IMR-90 (cell line): ENCODE results near the gene MAP10. TPM values are rescaled to one million over a fixed set of nuclear protein-coding genes. Genes with fewer than 3 reads are reported as not detected.

ENCODE experiments used
- ATAC-seq: fragments of 200-7000 bp; cut with Tn5 transposase; 2 replicates; pipeline ENCODE4 v1.9.1; 2020; ENCODE audit warnings: low read depth, mild to moderate bottlenecking, moderate library complexity
- BruUV-seq: library from RNA; stranded (reverse); fragments of 400-500 nt; replicated peaks from 2 replicates; lab custom pipeline; 2021; lab: Mats Ljungman, UMichigan
- CTCF ChIA-PET: fragments of 300-600 bp; formaldehyde crosslinking; extraction: SDS; loops from one replicate; lab custom pipeline; 2021; ENCODE audit warnings: antibody characterized with exemption; lab: Yijun Ruan, JAX
- POLR2A ChIA-PET: fragments of 300-600 bp; sonication (Branson Sonifier 250); formaldehyde crosslinking; loops from one replicate; lab custom pipeline; 2022; ENCODE audit warnings: antibody characterized with exemption; ENCODE audit not compliant: unreplicated experiment; lab: Charles Lee
- DNase-seq: peaks from one replicate; pipeline ENCODE4 v3.0.0; 2013
- H2AFZ ChIP-seq: replicated peaks from 2 replicates; pipeline ENCODE3; 2013; ENCODE audit warnings: low read length, mild to moderate bottlenecking; ENCODE audit not compliant: poor library complexity
- H2AK5ac ChIP-seq: 2 replicates; pipeline ENCODE4 v1.6.1; 2013; ENCODE audit warnings: low read depth, low read length, inconsistent platforms
- H2AK9ac ChIP-seq: replicated peaks from 2 replicates; pipeline ENCODE3; 2013; ENCODE audit warnings: mild to moderate bottlenecking, low read depth, low read length, moderate library complexity; ENCODE audit not compliant: poor library complexity
- H2BK120ac ChIP-seq: 2 replicates; pipeline ENCODE4 v1.6.1; 2013; ENCODE audit warnings: low read depth, low read length, inconsistent platforms
- H2BK15ac ChIP-seq: 3 replicates; pipeline ENCODE4 v1.6.1; 2013; ENCODE audit warnings: low read depth, low read length, inconsistent platforms
- H2BK20ac ChIP-seq: 2 replicates; pipeline ENCODE4 v1.6.1; 2013; ENCODE audit warnings: low read depth, mild to moderate bottlenecking, inconsistent platforms, low read length, moderate library complexity
- H2BK5ac ChIP-seq: 2 replicates; pipeline ENCODE4 v1.6.1; 2013; ENCODE audit warnings: mild to moderate bottlenecking, low read depth, low read length, inconsistent platforms; ENCODE audit not compliant: poor library complexity, severe bottlenecking
- H3K14ac ChIP-seq: replicated peaks from 2 replicates; pipeline ENCODE4 v1.6.1; 2013; ENCODE audit warnings: low read depth, low read length, inconsistent platforms
- H3K18ac ChIP-seq: 2 replicates; pipeline ENCODE4 v1.6.1; 2013; ENCODE audit warnings: low read depth, low read length, control low read depth
- H3K23ac ChIP-seq: 2 replicates; pipeline ENCODE4 v1.6.1; 2013; ENCODE audit warnings: low read depth, low read length, inconsistent platforms
- H3K27ac ChIP-seq: 2 replicates; pipeline ENCODE4 v1.5.1; 2013; ENCODE audit warnings: mild to moderate bottlenecking, control low read depth, low read length; ENCODE audit not compliant: insufficient read depth
- H3K27me3 ChIP-seq: 2 replicates; pipeline ENCODE4 v1.6.1; 2013; ENCODE audit warnings: low read length; ENCODE audit not compliant: control insufficient read depth, insufficient read depth
- H3K36me3 ChIP-seq: 2 replicates; pipeline ENCODE4 v1.6.1; 2013; ENCODE audit warnings: low read length, mixed read lengths; ENCODE audit not compliant: control insufficient read depth, insufficient read depth
- H3K4ac ChIP-seq: 2 replicates; pipeline ENCODE4 v1.6.1; 2013; ENCODE audit warnings: low read depth, low read length, inconsistent platforms
- H3K4me1 ChIP-seq: 2 replicates; pipeline ENCODE4 v1.6.1; 2013; ENCODE audit warnings: low read length, mixed read lengths; ENCODE audit not compliant: control insufficient read depth, insufficient read depth
- H3K4me2 ChIP-seq: 2 replicates; pipeline ENCODE4 v1.6.1; 2013; ENCODE audit warnings: low read depth, mild to moderate bottlenecking, control low read depth, low read length, moderate library complexity
- H3K4me3 ChIP-seq: 2 replicates; pipeline ENCODE4 v1.5.1; 2013; ENCODE audit warnings: low read depth, mild to moderate bottlenecking, control low read depth, low read length, moderate library complexity; ENCODE audit not compliant: insufficient read depth
- H3K56ac ChIP-seq: 2 replicates; pipeline ENCODE4 v1.6.1; 2013; ENCODE audit warnings: low read length, inconsistent platforms; ENCODE audit not compliant: insufficient read depth; ENCODE audit errors: extremely low read depth
- H3K79me1 ChIP-seq, 2 experiments: 2 replicates each; pipeline ENCODE4 v1.6.1; 2013; ENCODE audit warnings: low read length in 2 of 2, inconsistent platforms in 1 of 2, low read depth in 1 of 2
- H3K9ac ChIP-seq: 2 replicates; pipeline ENCODE4 v1.6.1; 2013; ENCODE audit warnings: low read depth, low read length, control low read depth
- H3K9me1 ChIP-seq: 2 replicates; pipeline ENCODE4 v1.6.1; 2013; ENCODE audit warnings: low read length, inconsistent platforms; ENCODE audit not compliant: insufficient read depth
- H3K9me3 ChIP-seq: 2 replicates; pipeline ENCODE4 v1.6.1; 2013; ENCODE audit warnings: low read length; ENCODE audit not compliant: control insufficient read depth, insufficient read depth
- H4K20me1 ChIP-seq: 2 replicates; pipeline ENCODE4 v1.6.1; 2013; ENCODE audit warnings: low read length, inconsistent platforms; ENCODE audit not compliant: insufficient read depth
- H4K5ac ChIP-seq: 2 replicates; pipeline ENCODE4 v1.6.1; 2013; ENCODE audit warnings: mild to moderate bottlenecking, low read depth, low read length, control low read depth
- H4K8ac ChIP-seq, 2 experiments: 2 replicates each; pipeline ENCODE4 v1.6.1; 2013; ENCODE audit warnings: low read depth in 2 of 2, low read length in 2 of 2, control low read depth in 1 of 2, inconsistent platforms in 1 of 2
- H4K91ac ChIP-seq: 2 replicates; pipeline ENCODE4 v1.6.1; 2013; ENCODE audit warnings: low read depth, low read length, inconsistent platforms; ENCODE audit not compliant: insufficient read depth
- BHLHE40 ChIP-seq: fragments of 150-350 bp; IDR thresholded peaks from 2 replicates; pipeline ENCODE4 v1.6.1; 2016; ENCODE audit warnings: mild to moderate bottlenecking, low read depth, low read length
- CEBPB ChIP-seq: IDR thresholded peaks from 2 replicates; pipeline ENCODE4 v1.6.1; 2012; ENCODE audit warnings: low read depth, low read length, improper control_type of control experiment
- CHD1 ChIP-seq: IDR thresholded peaks from 2 replicates; pipeline ENCODE4 v1.6.1; 2012; ENCODE audit warnings: low read depth, low read length, improper control_type of control experiment
- FOS ChIP-seq: fragments of 150-350 bp; IDR thresholded peaks from 2 replicates; pipeline ENCODE4 v1.6.1; 2016; ENCODE audit warnings: low read depth, low read length
- MAFK ChIP-seq: IDR thresholded peaks from 2 replicates; pipeline ENCODE4 v1.6.1; 2012; ENCODE audit warnings: low read depth, low read length, improper control_type of control experiment
- MAZ ChIP-seq: IDR thresholded peaks from 2 replicates; pipeline ENCODE4 v1.6.1; 2012; ENCODE audit warnings: low read depth, mild to moderate bottlenecking, low read length, improper control_type of control experiment, moderate library complexity, borderline replicate concordance
- MXI1 ChIP-seq: IDR thresholded peaks from 2 replicates; pipeline ENCODE4 v1.6.1; 2012; ENCODE audit warnings: low read depth, mild to moderate bottlenecking, low read length, moderate library complexity, borderline replicate concordance
- NFE2L2 ChIP-seq: fragments of 150-350 bp; IDR thresholded peaks from 2 replicates; pipeline ENCODE4 v1.6.1; 2016; ENCODE audit warnings: low read depth, mild to moderate bottlenecking, low read length
- POLR2A ChIP-seq: IDR thresholded peaks from 2 replicates; pipeline ENCODE4 v1.6.1; 2012; ENCODE audit warnings: mild to moderate bottlenecking, low read depth, low read length
- RAD21 ChIP-seq: IDR thresholded peaks from 2 replicates; pipeline ENCODE4 v1.6.1; 2012; ENCODE audit warnings: low read length, improper control_type of control experiment
- RCOR1 ChIP-seq: IDR thresholded peaks from 2 replicates; pipeline ENCODE4 v1.6.1; 2012; ENCODE audit warnings: mild to moderate bottlenecking, low read length, improper control_type of control experiment; ENCODE audit not compliant: insufficient replicate concordance
- RFX5 ChIP-seq: IDR thresholded peaks from 2 replicates; pipeline ENCODE4 v1.8.0; 2012; ENCODE audit warnings: low read depth, mild to moderate bottlenecking, low read length, moderate library complexity
- SMC3 ChIP-seq: fragments of 150-350 bp; IDR thresholded peaks from 2 replicates; pipeline ENCODE4 v1.6.1; 2016; ENCODE audit warnings: low read depth, mild to moderate bottlenecking, antibody characterized with exemption, low read length, moderate library complexity
- WGBS, 2 experiments: methylation state at CpG; one replicate each; pipeline versions ENCODE4 v1.1.5 to v1.1.7; 2013; ENCODE audit warnings: missing lambda C conversion rate in 2 of 2; ENCODE audit not compliant: insufficient read length in 1 of 2; ENCODE audit errors: extremely low coverage in 2 of 2; 5-methylcytosine and 5-hydroxymethylcytosine counted together
- dilution Hi-C: fragments of 300-500 bp; cut with HindIII; formaldehyde crosslinking; loops from one replicate; pipeline ENCODE4 v1.14.3; 2018; ENCODE audit warnings: low sequenced_read_pairs; ENCODE audit not compliant: unreplicated experiment
- in situ Hi-C: fragments of 300-500 bp; cut with MboI; formaldehyde crosslinking; loops from 3 replicates; pipeline ENCODE4 v1.14.3; 2019; ENCODE audit warnings: low sequenced_read_pairs, inconsistent platforms, mixed read lengths
- intact Hi-C: fragments of 100-400 bp; cut with micrococcal nuclease; formaldehyde crosslinking; loops from 2 replicates; pipeline ENCODE4 v1.10.0; 2022
- polyA plus RNA-seq, 3 experiments: library from polyadenylated mRNA; depleted of rRNA; stranded (reverse); fragments of >200 nt; gene quantifications; 2 replicates each; pipeline ENCODE4 v1.2.3, GENCODE V29; 2012; ENCODE audit warnings: low replicate concordance in 1 of 3
- total RNA-seq: library from RNA; depleted of rRNA; stranded (reverse); fragments of >200 nt; gene quantifications from 2 replicates; pipeline ENCODE4 v1.2.3, GENCODE V29; 2012
- TF ChIP-seq, protein P1 (sequence below): fragments of 150-350 bp; IDR thresholded peaks from 2 replicates; pipeline ENCODE4 v1.6.1; 2017; ENCODE audit warnings: mild to moderate bottlenecking, antibody characterized with exemption, low read length, low read depth
- TF ChIP-seq, protein P2 (sequence below): conservative IDR thresholded peaks from 2 replicates; pipeline ENCODE4 v1.5.1; 2012; ENCODE audit warnings: mild to moderate bottlenecking, low read depth, low read length, improper control_type of control experiment
- TF ChIP-seq, protein P3 (sequence below): fragments of 150-350 bp; IDR thresholded peaks from 2 replicates; pipeline ENCODE4 v1.6.1; 2016; ENCODE audit warnings: low read depth, mild to moderate bottlenecking, low read length, moderate library complexity, borderline replicate concordance

MAP10 gene
- total and polyA plus RNA-seq, 2 of the 4 experiments (the other 2 are of a cell fraction) = 1.0 to 1.1 TPM

DNA sequence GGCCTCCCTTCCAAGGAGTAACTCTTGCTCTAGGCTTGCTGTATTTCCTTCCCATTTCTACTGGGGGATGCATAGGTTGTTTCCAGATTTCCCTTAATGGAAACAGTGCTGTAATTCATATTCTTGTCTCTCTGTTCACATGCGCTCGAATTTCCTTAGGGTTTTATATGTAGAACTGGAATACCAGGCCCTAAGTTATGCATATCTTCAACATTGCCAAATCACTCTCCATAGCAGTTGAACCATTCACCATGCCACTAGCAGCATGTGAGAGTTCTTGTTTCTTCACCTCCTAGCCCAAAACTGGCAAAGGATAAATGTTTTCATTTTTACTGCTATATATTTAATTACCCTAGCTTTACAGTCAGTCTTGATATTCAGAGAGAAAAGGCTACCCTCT is 12.8 kb downstream of the MAP10 start:
- H4K5ac ChIP-seq = no peak overlapping the region
- dilution Hi-C loops (no loop called here), intact Hi-C loops (no loop called here), in situ Hi-C loops (no loop called here)
- no peak overlapping the region for H3K23ac ChIP-seq
- no peak overlapping the region for H3K4ac ChIP-seq
- TF ChIP-seq RAD21 = no peak
- no peak for TF ChIP-seq BHLHE40
- TF ChIP-seq NFE2L2 = no peak
- no peak for TF ChIP-seq MAZ
- no peak for TF ChIP-seq CHD1
- TF ChIP-seq, protein P1, sequence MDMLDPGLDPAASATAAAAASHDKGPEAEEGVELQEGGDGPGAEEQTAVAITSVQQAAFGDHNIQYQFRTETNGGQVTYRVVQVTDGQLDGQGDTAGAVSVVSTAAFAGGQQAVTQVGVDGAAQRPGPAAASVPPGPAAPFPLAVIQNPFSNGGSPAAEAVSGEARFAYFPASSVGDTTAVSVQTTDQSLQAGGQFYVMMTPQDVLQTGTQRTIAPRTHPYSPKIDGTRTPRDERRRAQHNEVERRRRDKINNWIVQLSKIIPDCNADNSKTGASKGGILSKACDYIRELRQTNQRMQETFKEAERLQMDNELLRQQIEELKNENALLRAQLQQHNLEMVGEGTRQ = no peak
- no peak for TF ChIP-seq RFX5
- no peak for TF ChIP-seq RCOR1
- no peak for TF ChIP-seq FOS
- no peak for TF ChIP-seq SMC3
- TF ChIP-seq, protein P2, sequence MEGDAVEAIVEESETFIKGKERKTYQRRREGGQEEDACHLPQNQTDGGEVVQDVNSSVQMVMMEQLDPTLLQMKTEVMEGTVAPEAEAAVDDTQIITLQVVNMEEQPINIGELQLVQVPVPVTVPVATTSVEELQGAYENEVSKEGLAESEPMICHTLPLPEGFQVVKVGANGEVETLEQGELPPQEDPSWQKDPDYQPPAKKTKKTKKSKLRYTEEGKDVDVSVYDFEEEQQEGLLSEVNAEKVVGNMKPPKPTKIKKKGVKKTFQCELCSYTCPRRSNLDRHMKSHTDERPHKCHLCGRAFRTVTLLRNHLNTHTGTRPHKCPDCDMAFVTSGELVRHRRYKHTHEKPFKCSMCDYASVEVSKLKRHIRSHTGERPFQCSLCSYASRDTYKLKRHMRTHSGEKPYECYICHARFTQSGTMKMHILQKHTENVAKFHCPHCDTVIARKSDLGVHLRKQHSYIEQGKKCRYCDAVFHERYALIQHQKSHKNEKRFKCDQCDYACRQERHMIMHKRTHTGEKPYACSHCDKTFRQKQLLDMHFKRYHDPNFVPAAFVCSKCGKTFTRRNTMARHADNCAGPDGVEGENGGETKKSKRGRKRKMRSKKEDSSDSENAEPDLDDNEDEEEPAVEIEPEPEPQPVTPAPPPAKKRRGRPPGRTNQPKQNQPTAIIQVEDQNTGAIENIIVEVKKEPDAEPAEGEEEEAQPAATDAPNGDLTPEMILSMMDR = no peak
- TF ChIP-seq MXI1 = no peak
- TF ChIP-seq, protein P3, sequence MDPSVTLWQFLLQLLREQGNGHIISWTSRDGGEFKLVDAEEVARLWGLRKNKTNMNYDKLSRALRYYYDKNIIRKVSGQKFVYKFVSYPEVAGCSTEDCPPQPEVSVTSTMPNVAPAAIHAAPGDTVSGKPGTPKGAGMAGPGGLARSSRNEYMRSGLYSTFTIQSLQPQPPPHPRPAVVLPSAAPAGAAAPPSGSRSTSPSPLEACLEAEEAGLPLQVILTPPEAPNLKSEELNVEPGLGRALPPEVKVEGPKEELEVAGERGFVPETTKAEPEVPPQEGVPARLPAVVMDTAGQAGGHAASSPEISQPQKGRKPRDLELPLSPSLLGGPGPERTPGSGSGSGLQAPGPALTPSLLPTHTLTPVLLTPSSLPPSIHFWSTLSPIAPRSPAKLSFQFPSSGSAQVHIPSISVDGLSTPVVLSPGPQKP = no peak
- TF ChIP-seq CEBPB = no peak
- TF ChIP-seq POLR2A = no peak
- no peak for TF ChIP-seq MAFK
- no peak overlapping the region for H2BK120ac ChIP-seq
- ChIA-PET POLR2A (no interaction called here), CTCF (no interaction called here)
- H3K14ac ChIP-seq = no peak overlapping the region
- H4K8ac ChIP-seq = no peak overlapping the region
- no peaks in the 10 kb centered on the region for H3K9me3 ChIP-seq
- H4K20me1 ChIP-seq = no peaks in the 10 kb centered on the region
- H3K27ac ChIP-seq = no peak overlapping the region
- H3K4me3 ChIP-seq = no peak overlapping the region
- no peak overlapping the region for H3K4me2 ChIP-seq
- no peak for DNase-seq
- no CpG with 5 or more reads among the region's 2 CpGs for WGBS, 2 experiments
- H3K18ac ChIP-seq = no peak overlapping the region
- no peak overlapping the region for H3K56ac ChIP-seq
- H2AK5ac ChIP-seq = no peak overlapping the region
- H3K79me1 ChIP-seq = no peaks in the 10 kb centered on the region
- H3K27me3 ChIP-seq = no peaks in the 10 kb centered on the region
- no peak overlapping the region for H2BK15ac ChIP-seq
- no peak for ATAC-seq
- no peaks in the 10 kb centered on the region for H3K9me1 ChIP-seq
- H2AFZ ChIP-seq = no peak overlapping the region
- no peak overlapping the region for H4K91ac ChIP-seq
- no peak overlapping the region for H2BK20ac ChIP-seq
- no peaks in the 10 kb centered on the region for H3K4me1 ChIP-seq
- H2AK9ac ChIP-seq = no peak overlapping the region
- no TSS peak for BruUV-seq
- no peaks in the 10 kb centered on the region for H3K36me3 ChIP-seq
- no peak overlapping the region for H2BK5ac ChIP-seq
- H3K9ac ChIP-seq = no peak overlapping the region
